Pulmonary artery endothelial cell (primary cell): ENCODE results near the gene ASCL1. TPM values are rescaled to one million over a fixed set of nuclear protein-coding genes. Genes with fewer than 3 reads are reported as not detected.

Experiments used
- DNase-seq: peaks from one replicate; pipeline ENCODE4 v3.0.0-alpha.2; 2011; ENCODE audit warnings: low read depth, low spot score
- total RNA-seq: library from RNA; depleted of rRNA; stranded (reverse); fragments of >200 nt; gene quantifications from 2 replicates; pipeline ENCODE4 v1.2.3, GENCODE V29; 2014

The ASCL1 gene
- total RNA-seq, 1 donor from 2014 or later, result not detected

DNA sequence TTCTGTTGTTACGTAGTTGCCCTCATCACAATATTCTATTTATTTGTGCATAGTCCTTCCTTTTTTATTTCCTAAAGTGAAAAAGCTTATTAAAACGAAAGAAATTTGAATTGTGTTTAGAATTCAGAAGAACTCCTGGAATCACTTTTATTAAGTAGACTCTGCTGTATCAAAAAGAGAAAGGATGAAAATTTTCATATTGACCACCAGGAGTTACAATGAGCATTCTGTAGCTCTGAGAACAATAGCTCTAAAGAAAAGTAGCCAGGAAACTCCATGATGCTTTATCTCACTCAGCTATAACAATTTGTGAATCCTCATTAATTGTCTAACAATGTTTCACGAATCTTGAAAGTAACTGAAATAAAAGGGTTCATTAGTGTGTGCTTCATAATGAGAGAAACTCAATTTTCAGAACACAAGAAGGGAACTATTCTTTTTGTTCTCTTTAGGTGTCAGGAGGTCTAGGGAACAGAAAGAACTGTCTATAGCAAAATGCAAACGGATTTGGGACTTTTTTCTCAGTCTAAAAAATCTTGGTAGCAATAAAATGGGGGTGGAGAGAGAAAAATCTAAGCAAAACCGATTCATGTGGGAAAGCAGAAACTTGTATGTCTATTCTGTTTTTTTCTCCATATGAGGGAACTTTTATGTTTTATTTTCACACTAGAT is 19.3 kb downstream of the ASCL1 start:
- no peak for DNase-seq

DNA sequence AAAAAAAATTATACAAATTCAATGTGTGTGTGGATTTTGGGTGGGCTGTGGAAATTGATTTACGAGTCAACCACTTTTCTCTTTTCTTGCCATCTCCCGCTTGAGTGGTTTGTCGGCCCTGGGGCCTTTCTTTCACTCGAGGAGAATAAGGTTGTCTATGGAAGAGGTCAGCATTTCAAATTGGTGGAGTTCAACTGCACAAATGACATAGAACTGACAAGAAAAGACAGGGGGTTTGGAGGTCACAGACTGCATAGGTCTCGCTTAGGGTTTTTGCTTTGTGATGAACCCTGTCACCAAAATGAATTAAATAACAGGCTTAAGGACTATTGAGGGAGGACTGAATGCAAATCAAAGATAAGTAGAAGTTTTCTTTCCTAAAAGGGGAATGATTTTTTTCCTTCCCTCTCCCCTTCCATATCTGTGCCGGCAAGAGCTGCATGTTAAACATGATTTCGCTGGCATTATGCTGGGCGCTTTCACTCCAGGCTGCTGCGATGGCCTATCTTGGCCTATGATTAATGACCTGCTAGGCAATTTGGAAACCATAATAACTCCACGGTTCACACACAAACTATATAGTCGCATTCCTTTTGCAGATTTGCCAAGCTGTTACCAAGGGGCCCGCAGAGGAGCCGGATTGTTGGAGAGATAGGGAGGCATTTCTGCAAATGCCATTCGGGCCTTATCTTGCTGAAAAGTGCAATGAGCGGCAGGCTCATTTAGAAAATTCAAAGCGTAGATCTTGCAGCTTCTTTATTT is 20.7 kb downstream of the ASCL1 start:
- no peak for DNase-seq

DNA sequence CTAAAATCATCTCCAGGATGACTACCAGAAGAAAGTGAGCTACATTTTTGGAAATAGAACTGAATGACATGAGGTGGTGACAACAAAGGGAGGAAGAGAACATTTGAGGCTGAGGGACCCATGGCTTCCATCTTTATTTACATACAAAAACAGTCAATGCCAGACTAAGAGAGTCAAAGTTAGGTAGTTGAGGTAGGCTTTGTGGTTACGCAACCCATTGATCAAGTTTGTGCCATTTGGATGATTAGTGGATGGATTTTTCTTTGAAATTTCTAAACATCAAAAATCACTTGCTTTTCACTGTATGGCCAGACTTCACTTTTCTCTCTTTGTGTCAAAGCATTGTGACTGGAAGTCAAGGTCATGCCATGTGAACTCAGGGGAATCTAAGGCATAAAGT is 22.9 kb downstream of the ASCL1 start:
- DNase-seq, result no peak

DNA sequence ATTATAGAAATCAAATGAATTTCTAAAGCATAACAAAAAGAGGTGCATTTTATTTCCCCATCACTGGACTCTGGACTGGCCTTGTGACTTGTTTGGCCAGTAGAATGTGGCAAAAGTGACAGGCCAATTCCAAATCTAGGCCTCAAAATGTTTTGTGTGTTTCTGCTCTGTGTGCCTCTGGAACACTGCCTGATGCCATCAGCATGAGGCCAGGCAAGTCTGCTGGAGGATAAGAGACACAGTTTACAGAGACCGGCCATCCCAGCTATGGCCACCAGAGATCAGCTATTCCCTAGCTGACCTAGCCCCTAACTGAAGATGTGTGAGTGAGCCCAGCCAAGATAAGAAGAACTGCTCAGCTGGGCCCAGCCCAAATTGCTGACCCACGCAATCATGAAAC is 32.9 kb downstream of the ASCL1 start:
- DNase-seq, result no peak

DNA sequence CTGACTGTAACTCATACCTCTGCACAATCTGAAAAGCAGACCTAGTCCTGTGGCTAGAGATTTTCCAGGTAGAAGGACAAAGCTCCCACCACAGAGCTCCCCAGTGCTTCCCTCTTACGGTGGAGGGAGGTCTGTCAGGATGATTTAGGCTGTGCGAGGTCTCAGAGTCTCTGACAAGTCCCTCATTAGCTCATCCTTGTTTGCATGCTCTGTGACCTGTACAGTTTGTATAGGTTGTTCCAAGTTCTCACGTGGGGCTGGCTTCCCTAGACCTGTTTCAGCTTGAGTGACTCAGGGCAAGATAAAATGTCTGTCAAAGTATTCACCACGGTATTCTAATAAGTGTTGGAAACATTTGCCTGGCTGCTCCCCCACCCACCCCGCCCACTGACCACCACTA is 34.8 kb downstream of the ASCL1 start:
- no peak for DNase-seq

DNA sequence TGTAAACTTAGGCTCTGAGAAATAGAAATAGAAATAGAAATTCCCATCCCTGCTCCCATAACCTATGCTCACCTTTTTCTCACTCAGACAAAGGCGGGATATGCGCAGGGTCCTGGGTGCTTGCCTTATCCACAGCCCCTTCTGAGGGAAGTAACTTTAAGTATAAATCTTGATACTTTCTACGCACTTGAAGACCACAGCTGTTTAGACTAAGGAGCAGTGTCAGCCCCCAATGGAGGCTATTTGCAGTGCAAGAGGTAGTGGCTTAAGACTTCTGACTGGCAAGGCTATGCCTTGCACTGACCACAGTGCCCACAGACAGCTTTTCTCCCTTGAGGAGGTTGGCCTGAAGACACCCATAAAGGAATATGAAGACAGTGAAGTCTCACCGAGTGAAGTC is 35.2 kb downstream of the ASCL1 start:
- DNase-seq, result no peak

DNA sequence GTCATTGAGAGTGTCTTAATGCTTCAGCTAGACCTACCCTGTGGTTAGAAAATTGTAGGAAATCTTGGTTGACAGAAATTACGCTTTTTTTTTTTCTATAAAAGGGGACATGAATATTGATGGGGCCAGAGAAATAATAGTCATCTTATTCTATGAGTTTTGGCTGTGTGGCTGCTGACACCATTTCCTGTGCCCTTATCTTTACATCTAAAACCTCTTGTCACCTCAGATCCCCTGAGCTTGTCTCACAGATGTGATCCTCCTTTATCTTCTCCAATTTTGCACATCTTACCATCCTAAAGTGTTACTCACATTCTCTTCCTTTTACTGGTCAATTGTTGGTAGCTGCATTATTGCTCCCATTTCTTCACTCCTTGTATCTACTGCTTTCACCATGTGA is 36.1 kb downstream of the ASCL1 start:
- DNase-seq, result no peak

DNA sequence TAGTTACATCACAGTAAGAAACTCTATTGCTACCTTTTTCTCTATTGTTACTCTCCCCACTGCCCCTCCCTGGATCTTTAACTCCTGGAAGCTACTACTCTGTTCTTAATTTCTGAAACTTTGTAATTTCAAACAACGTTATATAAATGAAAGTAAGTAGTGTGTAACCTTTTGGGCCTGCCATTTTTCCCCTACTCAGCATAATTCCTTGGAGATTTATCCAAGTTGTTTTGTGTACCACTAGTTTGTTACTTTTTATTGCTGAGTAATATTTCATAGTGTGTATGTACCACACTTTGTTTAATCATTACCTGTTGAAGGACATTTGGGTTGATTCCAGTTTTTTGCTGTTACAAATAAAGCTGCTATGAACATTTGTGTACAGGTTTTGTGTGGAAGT is 37.9 kb downstream of the ASCL1 start:
- DNase-seq, result no peak

Other genes with a start within 250 kb of the ASCL1 start
- not detected in 2 replicates for gene PAH, start 40.4 kb upstream of the ASCL1 start, total RNA-seq